ENCODE data around the gene BANP. TPM values are rescaled to one million over a fixed set of nuclear protein-coding genes. Genes with fewer than 3 reads are reported as not detected.

The BANP gene
- total RNA-seq, 1 donor from 2014 or later = 28.2 TPM

GRCh38 chr16:88009563-88010342, 58.5 kb downstream of the BANP start:
- H3K9ac ChIP-seq (ENCODE audit: low read depth in 1 of 3, low read length in 3 of 3) = no peak overlapping the region
- no peaks in the 10 kb centered on the region for H3K27me3 ChIP-seq (ENCODE audit: control insufficient read depth in 3 of 3, insufficient read depth in 3 of 3, low read length in 3 of 3)
- no peaks in the 10 kb centered on the region for H3K9me3 ChIP-seq (ENCODE audit: control insufficient read depth in 3 of 3, low read length in 3 of 3)
- no peak overlapping the region for H3K4me3 ChIP-seq (ENCODE audit: low read length in 3 of 3)
- H3K36me3 ChIP-seq (ENCODE audit: control insufficient read depth in 3 of 3, insufficient read depth in 3 of 3, low read length in 3 of 3) = peaks cover 22 to 27% (median 23%) of the 10 kb centered on the region in 3 donors
- no peak overlapping the region for H3K27ac ChIP-seq (ENCODE audit: low read depth, low read length)
- peaks cover 0 to 8% (median 0%) of the 10 kb centered on the region in 3 donors for H3K4me1 ChIP-seq (ENCODE audit: control insufficient read depth in 3 of 3, insufficient read depth in 3 of 3, low read length in 3 of 3)

DNA sequence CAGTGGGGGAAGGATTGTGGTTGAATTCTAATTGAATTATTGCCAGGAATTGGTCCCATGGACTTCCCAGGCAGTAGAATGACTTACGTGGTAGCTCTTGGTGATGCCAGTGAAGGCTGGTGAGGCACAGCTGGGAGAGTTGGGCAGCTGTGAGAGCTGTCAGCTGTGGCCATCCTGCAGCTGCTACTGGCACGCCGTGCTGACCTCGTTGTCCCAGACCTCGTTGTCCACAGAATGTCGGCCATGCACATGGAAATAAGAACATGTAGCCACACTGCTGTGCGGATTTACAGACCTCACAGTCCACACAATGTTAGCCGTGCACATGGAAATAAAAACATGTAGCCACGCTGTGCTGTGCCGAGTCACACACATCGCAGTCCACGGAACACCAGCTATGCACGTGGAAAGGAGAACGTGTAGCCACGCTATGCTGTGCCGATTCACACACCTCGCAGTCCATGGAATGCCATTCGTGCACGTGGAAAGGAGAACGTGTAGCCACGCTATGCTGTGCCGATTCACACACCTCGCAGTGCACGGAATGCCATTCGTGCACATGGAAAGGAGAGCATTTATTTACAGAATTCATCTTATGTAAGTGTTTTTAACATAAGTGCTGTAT, 59.2 kb downstream of the BANP start:
- H3K36me3 ChIP-seq (ENCODE audit: control insufficient read depth in 3 of 3, insufficient read depth in 3 of 3, low read length in 3 of 3) = peaks cover 16 to 27% (median 22%) of the 10 kb centered on the region in 3 donors
- no peak overlapping the region for H3K27ac ChIP-seq (ENCODE audit: low read depth, low read length)
- H3K4me1 ChIP-seq (ENCODE audit: control insufficient read depth in 3 of 3, insufficient read depth in 3 of 3, low read length in 3 of 3) = peaks cover 0 to 5% (median 0%) of the 10 kb centered on the region in 3 donors
- H3K9me3 ChIP-seq (ENCODE audit: control insufficient read depth in 3 of 3, low read length in 3 of 3) = no peaks in the 10 kb centered on the region
- H3K27me3 ChIP-seq (ENCODE audit: control insufficient read depth in 3 of 3, insufficient read depth in 3 of 3, low read length in 3 of 3) = no peaks in the 10 kb centered on the region
- no peak overlapping the region for H3K9ac ChIP-seq (ENCODE audit: low read depth in 1 of 3, low read length in 3 of 3)
- H3K4me3 ChIP-seq (ENCODE audit: low read length in 3 of 3) = no peak overlapping the region

- H3K4me1 ChIP-seq (ENCODE audit: control insufficient read depth in 3 of 3, insufficient read depth in 3 of 3, low read length in 3 of 3) = peaks cover 0 to 5% (median 0%) of the 10 kb centered on the region in 3 donors
- peaks cover 16 to 23% (median 22%) of the 10 kb centered on the region in 3 donors for H3K36me3 ChIP-seq (ENCODE audit: control insufficient read depth in 3 of 3, insufficient read depth in 3 of 3, low read length in 3 of 3)
- H3K9ac ChIP-seq (ENCODE audit: low read depth in 1 of 3, low read length in 3 of 3) = no peak overlapping the region
- H3K4me3 ChIP-seq (ENCODE audit: low read length in 3 of 3) = no peak overlapping the region
- H3K9me3 ChIP-seq (ENCODE audit: control insufficient read depth in 3 of 3, low read length in 3 of 3) = no peaks in the 10 kb centered on the region
- H3K27me3 ChIP-seq (ENCODE audit: control insufficient read depth in 3 of 3, insufficient read depth in 3 of 3, low read length in 3 of 3) = no peaks in the 10 kb centered on the region
- no peak overlapping the region for H3K27ac ChIP-seq (ENCODE audit: low read depth, low read length)
Measured at GRCh38 chr16:88010968-88011483, 59.8 kb downstream of the BANP start.

DNA sequence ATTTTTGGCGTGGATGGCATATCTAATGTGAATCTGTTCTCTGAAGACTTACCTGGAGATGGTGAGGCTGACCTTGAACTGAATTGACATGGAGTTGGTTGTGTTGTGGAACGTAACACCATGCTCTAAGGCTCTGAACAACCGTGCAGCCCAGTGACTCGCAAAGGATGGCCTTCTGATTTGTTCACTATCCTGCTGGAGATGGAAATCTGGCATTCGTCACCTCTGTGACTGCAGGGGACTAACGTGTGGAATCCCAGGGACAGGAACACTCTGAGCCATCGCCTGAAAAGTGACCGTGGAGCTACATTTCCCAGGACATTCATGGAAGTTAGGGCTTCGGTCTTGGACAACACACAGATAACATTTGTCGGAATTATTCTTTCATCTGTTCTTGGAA, 61.1 kb downstream of the BANP start:
- no peak overlapping the region for H3K4me3 ChIP-seq (ENCODE audit: low read length in 3 of 3)
- peaks cover 0 to 5% (median 0%) of the 10 kb centered on the region in 3 donors for H3K4me1 ChIP-seq (ENCODE audit: control insufficient read depth in 3 of 3, insufficient read depth in 3 of 3, low read length in 3 of 3)
- no peaks in the 10 kb centered on the region for H3K27me3 ChIP-seq (ENCODE audit: control insufficient read depth in 3 of 3, insufficient read depth in 3 of 3, low read length in 3 of 3)
- H3K27ac ChIP-seq (ENCODE audit: low read depth, low read length) = no peak overlapping the region
- H3K9ac ChIP-seq (ENCODE audit: low read depth in 1 of 3, low read length in 3 of 3) = no peak overlapping the region
- peaks cover 13 to 18% (median 18%) of the 10 kb centered on the region in 3 donors for H3K36me3 ChIP-seq (ENCODE audit: control insufficient read depth in 3 of 3, insufficient read depth in 3 of 3, low read length in 3 of 3)
- H3K9me3 ChIP-seq (ENCODE audit: control insufficient read depth in 3 of 3, low read length in 3 of 3) = no peaks in the 10 kb centered on the region

DNA sequence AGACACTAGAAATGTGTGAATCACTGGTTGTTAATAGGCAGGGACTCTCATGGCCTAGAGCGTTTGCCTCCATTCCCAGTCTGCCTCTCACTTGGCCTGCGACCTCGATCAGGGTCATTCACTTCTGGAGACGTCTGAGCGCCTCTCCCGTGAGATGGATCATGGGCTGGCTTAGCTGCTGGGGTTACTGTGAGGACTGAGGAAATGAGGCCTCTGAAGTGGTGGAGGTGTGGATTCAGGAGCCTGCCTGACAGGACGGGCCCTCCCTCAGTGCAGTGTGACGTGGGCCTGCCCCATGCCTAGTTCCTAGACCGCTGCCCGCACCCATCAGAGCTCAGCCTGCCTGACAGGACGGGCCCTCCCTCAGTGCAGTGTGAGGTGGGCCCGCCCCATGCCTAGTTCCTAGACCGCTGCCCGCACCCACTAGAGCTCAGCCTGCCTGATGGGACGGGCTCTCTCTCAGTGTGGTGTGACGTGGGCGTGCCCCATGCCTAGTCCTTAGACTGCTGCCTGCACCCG, 61.9 kb downstream of the BANP start:
- H3K4me3 ChIP-seq (ENCODE audit: low read length in 3 of 3) = no peak overlapping the region

GRCh38 chr16:88013766-88014251, 62.6 kb downstream of the BANP start:
- Histone ChIP-seq H3K36me3 (ENCODE audit: control insufficient read depth in 3 of 3, insufficient read depth in 3 of 3, low read length in 3 of 3) (peaks cover 12 to 17% (median 12%) of the 10 kb centered on the region in 3 donors), H3K27me3 (ENCODE audit: control insufficient read depth in 3 of 3, insufficient read depth in 3 of 3, low read length in 3 of 3) (no peaks in the 10 kb centered on the region), H3K9me3 (ENCODE audit: control insufficient read depth in 3 of 3, low read length in 3 of 3) (no peaks in the 10 kb centered on the region), H3K27ac (ENCODE audit: low read depth, low read length) (no peak overlapping the region), H3K9ac (ENCODE audit: low read depth in 1 of 3, low read length in 3 of 3) (no peak overlapping the region), H3K4me3 (ENCODE audit: low read length in 3 of 3) (no peak overlapping the region), H3K4me1 (ENCODE audit: control insufficient read depth in 3 of 3, insufficient read depth in 3 of 3, low read length in 3 of 3) (peaks cover 0 to 5% (median 0%) of the 10 kb centered on the region in 3 donors)

More for the DNA sequence above, 61.9 kb downstream of the BANP start:
- peaks cover 8 to 17% (median 13%) of the 10 kb centered on the region in 3 donors for H3K36me3 ChIP-seq (ENCODE audit: control insufficient read depth in 3 of 3, insufficient read depth in 3 of 3, low read length in 3 of 3)
- H3K27me3 ChIP-seq (ENCODE audit: control insufficient read depth in 3 of 3, insufficient read depth in 3 of 3, low read length in 3 of 3) = no peaks in the 10 kb centered on the region
- H3K27ac ChIP-seq (ENCODE audit: low read depth, low read length) = no peak overlapping the region
- H3K9me3 ChIP-seq (ENCODE audit: control insufficient read depth in 3 of 3, low read length in 3 of 3) = no peaks in the 10 kb centered on the region
- peaks cover 0 to 5% (median 0%) of the 10 kb centered on the region in 3 donors for H3K4me1 ChIP-seq (ENCODE audit: control insufficient read depth in 3 of 3, insufficient read depth in 3 of 3, low read length in 3 of 3)
- H3K9ac ChIP-seq (ENCODE audit: low read depth in 1 of 3, low read length in 3 of 3) = no peak overlapping the region

GRCh38 chr16:88014252-88014781, 63.1 kb downstream of the BANP start:
- H3K4me3 ChIP-seq (ENCODE audit: low read length in 3 of 3) = no peak overlapping the region
- H3K27ac ChIP-seq (ENCODE audit: low read depth, low read length) = no peak overlapping the region
- H3K9me3 ChIP-seq (ENCODE audit: control insufficient read depth in 3 of 3, low read length in 3 of 3) = no peaks in the 10 kb centered on the region
- peaks cover 12 to 17% (median 12%) of the 10 kb centered on the region in 3 donors for H3K36me3 ChIP-seq (ENCODE audit: control insufficient read depth in 3 of 3, insufficient read depth in 3 of 3, low read length in 3 of 3)
- peaks cover 0 to 5% (median 0%) of the 10 kb centered on the region in 3 donors for H3K4me1 ChIP-seq (ENCODE audit: control insufficient read depth in 3 of 3, insufficient read depth in 3 of 3, low read length in 3 of 3)
- H3K9ac ChIP-seq (ENCODE audit: low read depth in 1 of 3, low read length in 3 of 3) = no peak overlapping the region
- no peaks in the 10 kb centered on the region for H3K27me3 ChIP-seq (ENCODE audit: control insufficient read depth in 3 of 3, insufficient read depth in 3 of 3, low read length in 3 of 3)

- peaks cover 12 to 15% (median 12%) of the 10 kb centered on the region in 3 donors for H3K36me3 ChIP-seq (ENCODE audit: control insufficient read depth in 3 of 3, insufficient read depth in 3 of 3, low read length in 3 of 3)
- H3K4me3 ChIP-seq (ENCODE audit: low read length in 3 of 3) = no peak overlapping the region
- H3K27ac ChIP-seq (ENCODE audit: low read depth, low read length) = no peak overlapping the region
- no peaks in the 10 kb centered on the region for H3K9me3 ChIP-seq (ENCODE audit: control insufficient read depth in 3 of 3, low read length in 3 of 3)
- H3K9ac ChIP-seq (ENCODE audit: low read depth in 1 of 3, low read length in 3 of 3) = no peak overlapping the region
- H3K4me1 ChIP-seq (ENCODE audit: control insufficient read depth in 3 of 3, insufficient read depth in 3 of 3, low read length in 3 of 3) = peaks cover 0 to 7% (median 5%) of the 10 kb centered on the region in 3 donors
- H3K27me3 ChIP-seq (ENCODE audit: control insufficient read depth in 3 of 3, insufficient read depth in 3 of 3, low read length in 3 of 3) = no peaks in the 10 kb centered on the region
Measured at GRCh38 chr16:88014954-88015805, 63.9 kb downstream of the BANP start.

- Histone ChIP-seq H3K4me1 (ENCODE audit: control insufficient read depth in 3 of 3, insufficient read depth in 3 of 3, low read length in 3 of 3) (peaks cover 0 to 5% (median 4%) of the 10 kb centered on the region in 3 donors), H3K9me3 (ENCODE audit: control insufficient read depth in 3 of 3, low read length in 3 of 3) (no peaks in the 10 kb centered on the region), H3K36me3 (ENCODE audit: control insufficient read depth in 3 of 3, insufficient read depth in 3 of 3, low read length in 3 of 3) (peaks cover 7 to 13% (median 7%) of the 10 kb centered on the region in 3 donors), H3K27me3 (ENCODE audit: control insufficient read depth in 3 of 3, insufficient read depth in 3 of 3, low read length in 3 of 3) (no peaks in the 10 kb centered on the region), H3K4me3 (ENCODE audit: low read length in 3 of 3) (no peak overlapping the region), H3K9ac (ENCODE audit: low read depth in 1 of 3, low read length in 3 of 3) (no peak overlapping the region), H3K27ac (ENCODE audit: low read depth, low read length) (no peak overlapping the region)
Measured at GRCh38 chr16:88015806-88016140, 64.5 kb downstream of the BANP start.
